GM19239 (cell line): ENCODE measurements around the gene LRP4.
A peak's percentile ranks its signal among the peaks of the same experiment; 100 is the strongest.
"Not testable (repeated sequence)": the region's sequence is repeated elsewhere in the genome, so short reads cannot be mapped to it uniquely, and the experiment has no call there.

ENCODE experiments used
- DNase-seq: peaks from one replicate; pipeline ENCODE4 v3.0.0; 2011; ENCODE audit warnings: low spot score; ENCODE audit not compliant: insufficient read length
- FAIRE-seq: peaks from 2 replicates; lab custom pipeline; 2011; peaks lifted over from hg19 to GRCh38; lab: Jason Lieb, UNC

LRP4 gene

GRCh38 chr11:46918083-46918787, at the start of gene LRP4:
TSS of gene LRP4 (minus strand) at chr11:46918550. CDS start at chr11:46918379, 171 bp downstream.
- FAIRE-seq (no peak), DNase-seq (peak; percentile 40)

- FAIRE-seq (no peak), DNase-seq (no peak)
These were observed 49.6 kb upstream of the LRP4 start for GRCh38 chr11:46967962-46968361.

- no peak for FAIRE-seq
- no peak for DNase-seq
These were observed 48.4 kb upstream of the LRP4 start for GRCh38 chr11:46966773-46967172.

DNA sequence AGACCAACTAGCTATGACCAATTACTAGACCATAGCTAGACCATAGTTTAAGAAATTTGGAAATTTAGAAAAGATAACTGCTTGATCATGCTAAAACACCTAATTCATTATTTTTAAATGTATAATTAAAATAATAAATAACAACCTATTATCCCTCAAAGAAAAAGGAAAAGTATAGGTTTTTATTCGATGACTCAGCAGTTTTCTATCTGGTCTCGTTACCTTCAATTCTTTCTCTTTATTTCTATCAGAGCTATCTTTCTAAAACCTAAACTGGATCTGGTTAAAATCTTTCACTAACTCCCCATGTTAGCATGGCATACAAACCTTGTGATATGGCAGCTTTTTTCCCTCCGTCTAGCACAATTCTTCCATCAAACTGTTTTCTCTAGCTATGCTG, 45.5 kb upstream of the LRP4 start:
- no peak for DNase-seq
- FAIRE-seq, result no peak

DNA sequence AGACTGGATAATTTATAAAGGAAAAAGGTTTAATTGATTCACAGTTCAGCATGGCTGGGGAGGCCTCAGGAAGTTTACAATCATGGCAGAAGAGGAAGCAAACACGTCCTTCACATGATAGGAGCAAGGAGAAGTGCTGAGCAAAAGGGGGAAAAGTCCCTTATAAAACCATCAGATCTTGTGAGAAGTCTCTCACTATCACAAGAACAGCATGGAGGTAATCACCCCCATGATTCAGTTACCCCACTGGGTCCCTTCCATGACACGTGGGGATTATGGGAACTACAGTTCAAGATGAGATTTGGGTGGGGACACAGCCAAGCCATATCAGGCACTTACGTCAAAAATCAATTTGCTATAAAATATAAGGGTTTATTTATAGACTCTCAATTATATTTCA, 43.5 kb upstream of the LRP4 start:
- FAIRE-seq, DNase-seq: not testable (repeated sequence)

DNA sequence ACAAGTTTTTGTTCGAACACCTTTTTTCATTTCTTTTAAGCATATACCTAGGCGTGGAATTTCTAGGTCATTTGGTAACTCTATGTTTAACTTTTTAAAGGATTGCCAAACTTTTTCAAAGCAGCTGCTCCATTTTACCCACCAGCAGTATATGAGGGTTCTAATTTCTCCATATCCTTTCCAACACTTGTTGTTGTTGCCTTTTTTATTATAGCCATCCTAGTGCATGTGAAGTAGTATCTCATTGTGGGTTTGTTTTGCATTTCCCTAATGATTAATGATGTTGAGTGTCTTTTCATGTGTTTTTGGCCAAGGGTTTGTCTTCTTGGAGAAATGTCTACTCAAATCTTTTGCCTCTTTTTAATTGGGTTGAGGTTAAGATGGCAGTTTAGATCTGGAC, 42.7 kb upstream of the LRP4 start:
- no peak for FAIRE-seq

GRCh38 chr11:46958777-46959176, 40.4 kb upstream of the LRP4 start:
- DNase-seq (no peak), FAIRE-seq (no peak)

More for the DNA sequence above, 42.7 kb upstream of the LRP4 start:
- no peak for DNase-seq

DNA sequence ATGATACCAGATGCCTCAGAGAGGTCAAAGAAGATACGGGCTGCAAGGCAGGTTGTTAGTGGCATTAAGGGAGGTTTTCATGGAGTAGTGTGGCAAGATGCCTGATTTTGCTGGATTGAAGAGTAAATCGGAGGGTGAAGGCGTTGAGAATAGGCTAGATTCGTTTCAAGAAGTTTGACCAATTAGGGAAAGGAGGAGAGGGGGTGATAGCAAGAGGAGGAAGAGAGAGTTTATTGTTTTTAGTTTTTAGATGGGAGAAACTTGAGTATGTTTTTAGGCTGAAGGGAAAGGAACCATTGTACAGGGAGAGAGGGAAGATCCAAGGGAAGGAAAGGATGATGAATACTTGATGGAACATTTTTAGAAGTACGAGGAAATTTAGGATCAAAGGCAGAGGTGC, 34.7 kb upstream of the LRP4 start:
- FAIRE-seq (no peak), DNase-seq (no peak)

- no peak for FAIRE-seq
- DNase-seq, result no peak
These were observed 34.2 kb upstream of the LRP4 start for GRCh38 chr11:46952553-46952952.

- no peak for DNase-seq
- no peak for FAIRE-seq
These were observed 33.5 kb upstream of the LRP4 start for GRCh38 chr11:46951864-46952263.

- DNase-seq (no peak), FAIRE-seq (no peak)
These were observed 30.9 kb upstream of the LRP4 start for GRCh38 chr11:46949297-46949696.

DNA sequence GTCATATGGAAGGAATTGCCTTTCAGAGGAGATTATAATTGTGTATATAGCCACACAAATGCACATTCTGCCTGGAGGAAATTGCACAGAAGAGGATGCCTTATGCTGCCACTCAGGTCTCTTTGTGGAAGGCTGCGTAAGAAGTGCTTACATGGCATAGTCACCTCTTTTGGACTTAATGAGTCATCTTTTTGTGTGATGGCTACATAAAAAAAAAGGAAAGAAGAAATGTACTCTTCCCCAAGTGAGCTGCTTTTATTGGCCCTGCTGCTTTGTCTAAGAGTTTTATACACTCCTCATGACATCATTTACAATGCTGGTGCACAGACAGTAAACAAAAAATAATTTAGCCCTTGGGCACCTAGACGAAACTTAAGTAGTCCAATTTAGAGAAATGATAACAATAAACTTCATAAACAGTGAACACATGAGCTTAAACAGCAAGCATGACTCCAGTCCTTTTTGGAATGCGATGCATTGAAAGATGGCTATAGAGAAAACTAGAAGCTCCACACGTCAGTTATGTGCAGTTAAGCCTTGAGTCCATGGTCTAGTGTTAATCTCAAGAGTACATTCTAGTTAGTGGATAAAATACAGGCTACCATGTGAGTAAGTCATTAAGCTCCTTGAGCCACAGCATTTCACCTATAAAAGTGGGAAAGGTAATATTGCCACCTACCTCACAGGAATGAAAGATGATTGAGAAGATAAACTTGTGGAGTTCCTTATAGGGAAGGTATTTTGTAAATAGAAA, 30.2 kb upstream of the LRP4 start:
- no peak for FAIRE-seq
- no peak for DNase-seq

GRCh38 chr11:46947399-46948077, 29.2 kb upstream of the LRP4 start:
- no peak for DNase-seq
- FAIRE-seq, result no peak

DNA sequence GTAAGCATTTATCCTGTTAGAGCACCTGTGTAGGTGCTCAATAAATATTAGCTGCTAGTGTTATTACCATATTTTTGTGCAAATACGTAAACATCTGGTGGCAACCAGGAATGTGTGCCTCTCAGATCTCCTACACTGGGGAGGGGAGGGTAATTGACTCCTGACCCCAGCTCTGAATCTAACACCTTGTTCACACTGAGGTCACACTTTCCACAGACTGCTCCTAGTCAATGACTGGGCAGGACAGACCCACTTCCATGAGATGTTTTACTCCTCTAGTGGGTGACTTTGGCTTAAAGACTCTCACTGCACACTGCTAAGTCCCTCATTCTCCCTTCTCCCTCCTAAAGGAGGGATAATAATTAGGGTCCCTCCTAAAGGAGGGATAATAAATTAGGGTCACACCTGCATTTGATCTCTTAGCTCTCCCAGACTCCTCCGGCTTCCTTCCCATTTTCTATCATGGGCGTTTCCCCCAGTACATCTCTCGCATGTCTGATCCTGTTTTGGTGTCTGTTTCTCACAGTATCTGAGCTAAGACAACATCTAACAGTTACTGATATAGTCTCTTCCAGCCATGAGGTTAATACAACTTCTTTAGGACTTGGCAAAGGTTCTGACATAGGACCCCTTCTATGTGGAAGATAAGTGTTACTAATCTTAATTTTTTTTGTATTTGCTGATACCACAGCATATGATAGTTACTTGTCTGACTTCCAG, 26.2 kb upstream of the LRP4 start:
- DNase-seq (no peak), FAIRE-seq (no peak)

GRCh38 chr11:46942172-46942571, 23.8 kb upstream of the LRP4 start:
- DNase-seq (no peak), FAIRE-seq (no peak)

DNA sequence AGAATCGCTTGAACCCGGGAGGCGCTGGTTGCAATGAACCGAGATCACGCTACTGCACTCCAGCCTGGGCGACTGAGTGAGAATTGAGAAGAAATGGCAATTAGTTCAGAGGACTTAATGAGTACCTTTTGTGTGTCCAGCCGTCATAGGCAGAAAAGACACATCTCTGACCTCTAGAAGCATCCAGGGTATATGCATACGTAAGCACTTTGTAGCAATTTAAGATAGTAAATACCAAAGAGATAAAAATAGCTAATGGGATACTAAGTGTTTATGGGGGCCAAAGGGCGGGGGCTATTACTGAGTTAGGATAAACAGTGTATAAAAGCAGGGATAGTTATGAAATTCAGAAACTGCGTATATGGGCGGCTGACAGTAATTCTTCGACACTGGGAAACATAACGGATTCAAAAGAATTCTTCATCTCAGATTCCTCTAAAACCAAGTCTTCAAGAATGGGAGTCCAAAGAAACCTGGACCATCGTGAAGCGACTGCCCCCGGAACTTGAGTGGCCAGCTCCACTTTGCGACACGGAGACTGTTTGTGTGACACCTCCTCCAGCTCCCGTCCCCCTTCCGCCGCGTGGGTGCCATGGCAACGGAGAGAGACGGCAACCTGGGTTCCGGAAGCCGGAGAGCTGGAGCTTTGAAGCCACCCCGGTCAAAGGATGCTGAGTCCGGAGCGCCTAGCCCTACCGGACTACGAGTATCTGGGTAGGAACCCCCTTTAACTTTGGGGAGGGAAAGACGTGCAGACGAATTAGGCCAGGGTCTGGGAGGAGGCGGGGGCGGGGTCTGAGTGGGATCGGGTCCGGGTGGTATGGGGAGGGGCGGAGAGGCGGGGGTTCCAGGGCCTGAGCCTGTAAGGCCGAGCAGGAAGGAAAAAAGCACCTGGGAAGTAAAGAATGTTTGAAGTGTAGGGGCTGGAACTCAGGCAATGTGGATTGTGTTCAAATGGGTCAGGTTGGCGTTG, 18.1 kb upstream of the LRP4 start, which contains the start of gene CSTPP1:
TSS of gene CSTPP1 (plus strand) at position 624 of the 973 bp plus-strand sequence. CDS start at position 669, 45 bp downstream.
- peak; percentile 95 for FAIRE-seq
- DNase-seq, result peak; percentile 98

- DNase-seq (no peak), FAIRE-seq (no peak)
These were observed 11.7 kb upstream of the LRP4 start for GRCh38 chr11:46930089-46930488.

GRCh38 chr11:46928701-46929100, 10.4 kb upstream of the LRP4 start:
- FAIRE-seq, DNase-seq: not testable (repeated sequence)

- not testable (repeated sequence) for FAIRE-seq, DNase-seq
These were observed 9.6 kb upstream of the LRP4 start for GRCh38 chr11:46927928-46928327.
